GM12878 (cell line): ENCODE results near the gene TMEM38B. TPM values are rescaled to one million over a fixed set of nuclear protein-coding genes. Genes with fewer than 3 reads are reported as not detected.

Experiments
- CBX3 ChIP-seq: fragments of 200-600 bp; sonication (generic); IDR thresholded peaks from 2 replicates; pipeline ENCODE4 v1.6.1; 2016; ENCODE audit warnings: low read depth, borderline replicate concordance
- CBX5 ChIP-seq: sonication (generic); IDR thresholded peaks from 2 replicates; pipeline ENCODE4 v1.6.1; 2016; ENCODE audit warnings: low read depth, moderate library complexity, mild to moderate bottlenecking, inconsistent platforms
- CEBPZ ChIP-seq: fragments of 150-350 bp; IDR thresholded peaks from 2 replicates; pipeline ENCODE4 v1.6.1; 2016; ENCODE audit warnings: low read depth, low read length
- E2F4 ChIP-seq: IDR thresholded peaks from 2 replicates; pipeline ENCODE4 v1.6.1; 2012; ENCODE audit warnings: low read depth, low read length, improper control_type of control experiment
- ETV6 ChIP-seq, 2 experiments: fragments of 450-650 bp in 1 of 2; IDR thresholded peaks in 1 of 2; conservative IDR thresholded peaks in 1 of 2; 2 replicates each; pipeline ENCODE4 v1.6.1; 2014; ENCODE audit warnings: antibody characterized with exemption in 1 of 2, borderline replicate concordance in 1 of 2, low read depth in 1 of 2, mild to moderate bottlenecking in 1 of 2, moderate library complexity in 1 of 2
- IKZF1 ChIP-seq: fragments of 450-650 bp; conservative IDR thresholded peaks from 2 replicates; pipeline ENCODE4 v1.6.1; 2017; ENCODE audit warnings: antibody characterized with exemption, mild to moderate bottlenecking
- IKZF2 ChIP-seq, 2 experiments: fragments of 450-650 bp; IDR thresholded peaks; 2 replicates each; pipeline ENCODE4 v1.6.1; 2017; ENCODE audit warnings: mild to moderate bottlenecking in 2 of 2, moderate library complexity in 2 of 2
- IRF3 ChIP-seq: fragments of 450-650 bp; IDR thresholded peaks from 2 replicates; pipeline ENCODE4 v1.6.1; 2014; ENCODE audit warnings: mild to moderate bottlenecking
- IRF4 ChIP-seq: IDR thresholded peaks from 2 replicates; pipeline ENCODE4 v1.6.1; 2011; ENCODE audit warnings: low read depth, low read length
- KAT2A ChIP-seq: conservative IDR thresholded peaks from 2 replicates; pipeline ENCODE4 v1.6.1; 2011; ENCODE audit warnings: low read depth, low read length; ENCODE audit not compliant: control insufficient read depth
- MXI1 ChIP-seq: fragments of 150-350 bp; IDR thresholded peaks from 2 replicates; pipeline ENCODE4 v1.6.1; 2011; ENCODE audit warnings: low read depth, mild to moderate bottlenecking, inconsistent platforms, low read length, improper control_type of control experiment
- NKRF ChIP-seq: fragments of 450-650 bp; conservative IDR thresholded peaks from 2 replicates; pipeline ENCODE4 v1.6.1; 2017; ENCODE audit warnings: mild to moderate bottlenecking, moderate library complexity
- NRF1 ChIP-seq: conservative IDR thresholded peaks from 2 replicates; pipeline ENCODE4 v1.6.1; 2011; ENCODE audit warnings: mild to moderate bottlenecking, low read depth, low read length, improper control_type of control experiment
- RAD51 ChIP-seq: fragments of 450-650 bp; IDR thresholded peaks from 2 replicates; pipeline ENCODE4 v1.6.1; 2016; ENCODE audit warnings: moderate library complexity, mild to moderate bottlenecking, inconsistent platforms
- RB1 ChIP-seq: fragments of 450-650 bp; formaldehyde crosslinking; IDR thresholded peaks from 2 replicates; pipeline ENCODE4 v1.6.1; 2017; ENCODE audit warnings: mild to moderate bottlenecking, borderline replicate concordance
- SIX5 ChIP-seq: IDR thresholded peaks from 2 replicates; pipeline ENCODE4 v1.6.1; 2011; ENCODE audit warnings: mild to moderate bottlenecking, low read depth, low read length, moderate library complexity; ENCODE audit not compliant: severe bottlenecking
- SMAD5 ChIP-seq: IDR thresholded peaks from 2 replicates; pipeline ENCODE4 v1.6.1; 2016; ENCODE audit warnings: antibody characterized with exemption, low read depth
- TARDBP ChIP-seq: IDR thresholded peaks from 2 replicates; pipeline ENCODE4 v1.6.1; 2016; ENCODE audit warnings: borderline replicate concordance
- TCF3 ChIP-seq: IDR thresholded peaks from 2 replicates; pipeline ENCODE4 v1.6.1; 2012; ENCODE audit warnings: low read depth, mild to moderate bottlenecking, low read length, borderline replicate concordance; ENCODE audit not compliant: insufficient read depth
- YY1 ChIP-seq: IDR thresholded peaks from 2 replicates; pipeline ENCODE4 v1.6.1; 2011; ENCODE audit warnings: low read depth, mild to moderate bottlenecking, low read length
- ZBTB33 ChIP-seq: fragments of 450-650 bp; IDR thresholded peaks from 2 replicates; pipeline ENCODE4 v1.6.1; 2017; ENCODE audit warnings: mild to moderate bottlenecking
- polyA plus RNA-seq, 11 experiments: library from polyadenylated mRNA; depleted of rRNA in 4 of 11; unstranded in 6 of 11; stranded (reverse) in 5 of 11; fragments of >200 nt; fragmentation: Nextera tagmentation in 4 of 11; fragmentation: Illumina TruSeq in 1 of 11; extraction: Ambion mirVana in 4 of 11; extraction: Trizol in 1 of 11; gene quantifications; 1 replicate in 1 of 11; 2 replicates in 10 of 11; pipeline versions ENCODE4 v1.2.1 to v1.2.3, GENCODE V29; 2011 to 2016; ENCODE audit warnings: inconsistent platforms in 2 of 11, missing spikeins in 2 of 11, low read depth in 1 of 11
- total RNA-seq, 4 experiments: library from RNA; depleted of rRNA in 3 of 4; stranded (reverse); fragments of >200 nt in 3 of 4; fragmentation: Illumina TruSeq in 1 of 4; extraction: Trizol in 1 of 4; gene quantifications; 2 replicates each; pipeline versions ENCODE4 v1.2.1 to v1.2.3, GENCODE V29; 2013 to 2021

TMEM38B gene
- total and polyA plus RNA-seq, 10 of the 15 experiments (the other 5 are each of a cell fraction or from before 2014, with no cell fraction given) = 8.4 to 22.5 (median 12.7) TPM

- TF ChIP-seq SMAD5 (no peak), TCF3 (no peak), IKZF1 (no peak; the same call in none of the 2 replicates), NKRF (peak; percentile 47; the same call in 1 of the 2 replicates), ZBTB33 (no peak), KAT2A (no peak), IKZF2 (IDR thresholded peaks at IDR 0.05) (0 out of 4 replicates have a peak, but pooled peaks of 1 of the 2 experiments have one; percentile 29), YY1 (no peak), CEBPZ (no peak), CBX5 (no peak), MXI1 (0 out of 2 replicates have a peak, but pooled peaks have one; percentile 24), IRF4 (0 out of 2 replicates have a peak, but pooled peaks have one; percentile 26), NRF1 (no peak), TARDBP (no peak), IRF3 (no peak), ETV6 (conservative IDR thresholded peaks at IDR 0.05 in 1 of 2, IDR thresholded peaks at IDR 0.05 in 1 of 2; ENCODE audit: borderline replicate concordance in 1 of 2, low read depth in 1 of 2) (no peak), RAD51 (no peak), E2F4 (no peak), RB1 (no peak), CBX3 (no peak), SIX5 (no peak)
Measured at GRCh38 chr9:105694848-105695581, 674 bp downstream of the TMEM38B start (continued).
